Testis (tissue), 3 donors: Measurements from ENCODE around the gene TULP4. TPM values are rescaled to one million over a fixed set of nuclear protein-coding genes. Genes with fewer than 3 reads are reported as not detected.
"Not testable (repeated sequence)": the region's sequence is repeated elsewhere in the genome, so short reads cannot be mapped to it uniquely, and the experiment has no call there.

Experiments used
- DNase-seq: peaks from one replicate; pipeline ENCODE4 v3.0.0-alpha.2; 2019
- H3K27ac ChIP-seq, 2 donors: fragments of 200-600 bp; sonication (generic); one replicate each; pipeline ENCODE4 v1.5.1; 2019
- H3K27me3 ChIP-seq: fragments of 200-600 bp; sonication (generic); one replicate; pipeline ENCODE4 v1.5.1; 2019
- H3K36me3 ChIP-seq: fragments of 200-600 bp; sonication (generic); one replicate; pipeline ENCODE4 v1.5.1; 2017; ENCODE audit warnings: low read depth; ENCODE audit errors: missing control alignments
- H3K4me1 ChIP-seq: fragments of 200-600 bp; sonication (generic); one replicate; pipeline ENCODE4 v1.5.1; 2019
- H3K4me3 ChIP-seq, 2 donors: fragments of 200-600 bp; sonication (generic); one replicate each; pipeline ENCODE4 v1.5.1; 2017 to 2019
- H3K9me3 ChIP-seq: fragments of 200-600 bp; sonication (generic); one replicate; pipeline ENCODE4 v1.5.1; 2017
- POLR2A ChIP-seq: fragments of 450-650 bp; IDR thresholded peaks from one replicate; pipeline ENCODE4 v1.6.1; 2017; ENCODE audit warnings: antibody characterized with exemption, mild to moderate bottlenecking, moderate library complexity
- WGBS, 2 donors: methylation state at CpG; one replicate each; pipeline ENCODE4 v1.1.5; 2018; 5-methylcytosine and 5-hydroxymethylcytosine counted together
- intact Hi-C: fragments of 100-400 bp; cut with DNase I; formaldehyde crosslinking; loops from one replicate; pipeline ENCODE4 v1.15.1; 2023; ENCODE audit warnings: low total_unique reads
- polyA plus RNA-seq: library from polyadenylated mRNA; stranded (reverse); fragments of 350-450 nt; fragmentation: Illumina TruSeq; extraction: RNeasy Lipid Tissue Mini Kit (QIAGEN cat#74804); gene quantifications from one replicate; pipeline ENCODE4 v1.2.3, GENCODE V29; 2014; ENCODE audit warnings: low read depth, low replicate concordance; ENCODE audit not compliant: insufficient read depth
- total RNA-seq, 2 donors: library from RNA; depleted of rRNA; stranded (reverse); fragments of >200 nt; gene quantifications; one replicate each; pipeline ENCODE4 v1.2.3, GENCODE V29; 2016
- TF ChIP-seq, protein P1 (sequence below), 3 experiments: fragments of 450-650 bp in 2 of 3; fragments of 200-600 bp in 1 of 3; sonication (generic) in 1 of 3; IDR thresholded peaks; one replicate each; pipeline ENCODE4 v1.5.1; 2016 to 2019; ENCODE audit warnings: antibody characterized with exemption in 3 of 3, mild to moderate bottlenecking in 2 of 3, moderate library complexity in 1 of 3

TULP4 gene
- total and polyA plus RNA-seq, 3 donors from 2014 or later: 18.0 to 211 (median 116) TPM

DNA sequence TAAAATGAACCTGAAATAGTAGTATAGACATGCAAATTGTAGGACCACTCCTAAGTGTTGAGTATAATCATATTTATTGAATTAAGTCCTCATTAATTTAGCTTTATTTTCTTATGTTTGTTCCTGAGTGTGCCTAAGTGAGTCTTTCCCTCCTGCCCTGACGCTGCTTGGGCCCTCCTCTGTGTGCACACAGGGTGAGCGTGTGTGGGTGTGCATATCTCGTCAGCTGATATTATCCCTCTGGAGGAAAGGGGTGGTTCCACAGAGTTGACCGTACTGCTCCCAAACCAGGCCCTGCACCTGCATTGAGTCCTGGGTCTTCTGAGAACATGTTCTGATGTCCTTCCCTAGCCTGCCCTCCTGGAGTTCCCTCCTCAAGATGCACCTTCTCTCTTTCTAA lies 28.0 kb downstream of the TULP4 start:
- no peaks in the 10 kb centered on the region for H3K27me3 ChIP-seq
- DNase-seq: no peak
- no peaks in the 10 kb centered on the region for H3K4me1 ChIP-seq
- intact Hi-C loops: no loop called here
- no peaks in the 10 kb centered on the region for H3K36me3 ChIP-seq
- H3K9me3 ChIP-seq: no peaks in the 10 kb centered on the region
- no peak overlapping the region for H3K4me3 ChIP-seq
- H3K27ac ChIP-seq: no peak overlapping the region
- TF ChIP-seq, protein P1, sequence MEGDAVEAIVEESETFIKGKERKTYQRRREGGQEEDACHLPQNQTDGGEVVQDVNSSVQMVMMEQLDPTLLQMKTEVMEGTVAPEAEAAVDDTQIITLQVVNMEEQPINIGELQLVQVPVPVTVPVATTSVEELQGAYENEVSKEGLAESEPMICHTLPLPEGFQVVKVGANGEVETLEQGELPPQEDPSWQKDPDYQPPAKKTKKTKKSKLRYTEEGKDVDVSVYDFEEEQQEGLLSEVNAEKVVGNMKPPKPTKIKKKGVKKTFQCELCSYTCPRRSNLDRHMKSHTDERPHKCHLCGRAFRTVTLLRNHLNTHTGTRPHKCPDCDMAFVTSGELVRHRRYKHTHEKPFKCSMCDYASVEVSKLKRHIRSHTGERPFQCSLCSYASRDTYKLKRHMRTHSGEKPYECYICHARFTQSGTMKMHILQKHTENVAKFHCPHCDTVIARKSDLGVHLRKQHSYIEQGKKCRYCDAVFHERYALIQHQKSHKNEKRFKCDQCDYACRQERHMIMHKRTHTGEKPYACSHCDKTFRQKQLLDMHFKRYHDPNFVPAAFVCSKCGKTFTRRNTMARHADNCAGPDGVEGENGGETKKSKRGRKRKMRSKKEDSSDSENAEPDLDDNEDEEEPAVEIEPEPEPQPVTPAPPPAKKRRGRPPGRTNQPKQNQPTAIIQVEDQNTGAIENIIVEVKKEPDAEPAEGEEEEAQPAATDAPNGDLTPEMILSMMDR (IDR thresholded peaks at IDR 0.05): no peak
- TF ChIP-seq POLR2A: no peak
- WGBS, 2 donors: 74% methylated on average over 4 of the region's 4 CpGs

DNA sequence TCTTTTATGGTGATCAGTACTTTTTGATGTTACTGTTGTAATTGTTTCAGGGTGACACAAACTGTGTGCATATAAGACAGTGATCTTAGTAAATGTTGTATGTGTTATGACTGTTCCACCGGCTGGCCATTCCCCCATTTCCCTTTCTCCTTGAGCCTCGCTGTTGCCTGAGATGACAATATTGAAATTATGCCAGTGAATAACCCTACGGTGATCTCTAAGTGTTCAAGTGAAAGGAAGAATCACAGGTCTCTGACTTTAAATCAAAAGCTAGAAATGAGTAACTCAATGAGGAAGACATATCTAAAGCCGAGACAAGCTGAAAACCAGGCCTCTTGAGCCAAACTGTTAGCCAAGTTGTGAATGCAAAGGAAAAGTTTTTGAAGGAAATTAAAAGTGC lies 32.3 kb downstream of the TULP4 start:
- Histone ChIP-seq H3K9me3 (no peaks in the 10 kb centered on the region), H3K4me1 (no peaks in the 10 kb centered on the region), H3K4me3 (no peak overlapping the region), H3K27me3 (no peaks in the 10 kb centered on the region), H3K27ac (no peak overlapping the region), H3K36me3 (no peaks in the 10 kb centered on the region)
- DNase-seq: no peak
- WGBS, 2 donors: 83 to 89% methylated on average over 4 of the region's 4 CpGs
- TF ChIP-seq POLR2A: no peak
- TF ChIP-seq, protein P1 (IDR thresholded peaks at IDR 0.05): no peak
- intact Hi-C loops: no loop called here

DNA sequence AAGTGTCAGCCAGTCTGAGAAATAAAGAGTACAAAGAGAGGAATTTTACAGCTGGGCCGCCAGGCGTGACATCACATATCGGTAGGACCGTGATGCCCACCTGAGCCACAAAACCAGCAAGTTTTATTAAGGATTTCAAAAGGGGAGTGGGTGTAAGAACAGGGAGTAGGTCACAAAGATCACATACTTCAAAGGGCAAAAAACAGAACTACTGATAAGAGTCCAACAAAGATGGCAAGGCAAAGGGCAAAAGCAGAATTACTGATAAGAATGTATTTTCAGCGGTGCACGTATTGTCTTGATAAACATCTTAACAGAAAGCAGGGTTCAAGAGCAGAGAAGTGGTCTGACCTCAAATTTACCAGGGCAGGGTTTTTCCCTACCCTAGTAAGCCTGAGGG lies 33.2 kb downstream of the TULP4 start:
- WGBS, 2 donors: 94% methylated on average over 6 of the region's 6 CpGs
- H3K27me3 ChIP-seq, H3K9me3 ChIP-seq, H3K4me3 ChIP-seq, H3K36me3 ChIP-seq, DNase-seq, H3K27ac ChIP-seq, H3K4me1 ChIP-seq, intact Hi-C loops: not testable (repeated sequence)

DNA sequence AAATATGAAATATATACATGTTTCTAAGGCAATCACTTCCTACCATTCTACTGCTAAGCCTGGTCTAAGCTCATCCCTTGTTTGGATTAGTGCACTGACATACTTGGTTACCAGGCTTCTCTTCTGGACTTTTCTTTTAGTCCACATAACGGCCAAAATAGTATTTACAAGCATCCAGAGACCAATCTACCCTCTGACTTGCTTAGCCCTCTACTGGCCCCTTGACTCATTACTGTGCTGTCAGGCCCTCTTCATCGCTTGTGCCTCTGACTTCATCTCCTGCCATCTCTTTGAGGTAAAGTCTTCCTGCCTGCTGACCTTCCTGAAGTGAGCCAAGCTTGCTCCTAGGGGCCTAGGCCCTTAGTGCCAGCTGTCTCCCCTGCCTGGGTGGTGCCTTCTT lies 35.1 kb downstream of the TULP4 start:
- no peaks in the 10 kb centered on the region for H3K4me1 ChIP-seq
- no peaks in the 10 kb centered on the region for H3K9me3 ChIP-seq
- no peak overlapping the region for H3K27ac ChIP-seq
- H3K36me3 ChIP-seq: no peaks in the 10 kb centered on the region
- WGBS, 2 donors: 88 to 97% methylated on average over 2 of the region's 2 CpGs
- no peak for DNase-seq
- no peak overlapping the region for H3K4me3 ChIP-seq
- TF ChIP-seq POLR2A: no peak
- TF ChIP-seq, protein P1 (IDR thresholded peaks at IDR 0.05): no peak
- no peaks in the 10 kb centered on the region for H3K27me3 ChIP-seq
- intact Hi-C loops: no loop called here

DNA sequence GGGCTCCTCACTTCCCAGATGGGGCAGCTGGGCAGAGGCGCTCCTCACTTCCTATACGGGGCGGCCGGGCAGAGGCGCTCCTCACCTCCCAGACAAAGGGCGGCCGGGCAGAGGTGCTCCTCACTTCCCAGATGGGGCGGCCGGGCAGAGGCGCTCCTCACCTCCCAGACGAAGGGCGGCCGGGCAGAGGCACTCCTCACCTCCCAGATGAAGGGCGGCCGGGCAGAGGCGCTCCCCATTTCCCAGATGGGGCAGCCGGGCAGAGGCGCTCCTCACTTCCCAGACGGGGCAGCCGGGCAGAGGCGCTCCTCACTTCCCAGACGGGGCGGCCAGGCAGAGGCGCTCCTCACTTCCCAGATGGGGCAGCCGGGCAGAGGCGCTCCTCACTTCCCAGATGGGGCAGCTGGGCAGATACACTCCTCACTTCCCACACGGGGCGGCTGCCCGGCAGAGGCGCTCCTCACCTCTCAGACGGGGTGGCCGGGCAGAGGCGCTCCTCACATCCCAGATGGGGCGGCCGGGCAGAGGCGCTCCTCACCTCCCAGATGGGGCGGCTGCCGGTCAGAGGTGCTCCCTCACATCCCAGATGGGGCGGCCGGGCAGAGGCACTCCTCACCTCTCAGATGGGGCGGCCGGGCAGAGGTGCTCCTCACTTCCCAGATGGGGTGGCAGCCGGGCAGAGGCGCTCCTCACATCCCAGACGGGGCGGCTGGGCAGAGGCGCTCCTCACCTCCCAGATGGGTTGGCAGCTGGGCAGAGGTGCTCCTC lies 36.7 kb downstream of the TULP4 start:
- intact Hi-C loops, H3K4me3 ChIP-seq, DNase-seq, H3K4me1 ChIP-seq, H3K27me3 ChIP-seq, H3K36me3 ChIP-seq, H3K9me3 ChIP-seq, H3K27ac ChIP-seq: not testable (repeated sequence)
- 90 to 95% methylated on average over 6 to 47 of the region's 47 CpGs for whole genome bisulfite sequencing, 2 donors

DNA sequence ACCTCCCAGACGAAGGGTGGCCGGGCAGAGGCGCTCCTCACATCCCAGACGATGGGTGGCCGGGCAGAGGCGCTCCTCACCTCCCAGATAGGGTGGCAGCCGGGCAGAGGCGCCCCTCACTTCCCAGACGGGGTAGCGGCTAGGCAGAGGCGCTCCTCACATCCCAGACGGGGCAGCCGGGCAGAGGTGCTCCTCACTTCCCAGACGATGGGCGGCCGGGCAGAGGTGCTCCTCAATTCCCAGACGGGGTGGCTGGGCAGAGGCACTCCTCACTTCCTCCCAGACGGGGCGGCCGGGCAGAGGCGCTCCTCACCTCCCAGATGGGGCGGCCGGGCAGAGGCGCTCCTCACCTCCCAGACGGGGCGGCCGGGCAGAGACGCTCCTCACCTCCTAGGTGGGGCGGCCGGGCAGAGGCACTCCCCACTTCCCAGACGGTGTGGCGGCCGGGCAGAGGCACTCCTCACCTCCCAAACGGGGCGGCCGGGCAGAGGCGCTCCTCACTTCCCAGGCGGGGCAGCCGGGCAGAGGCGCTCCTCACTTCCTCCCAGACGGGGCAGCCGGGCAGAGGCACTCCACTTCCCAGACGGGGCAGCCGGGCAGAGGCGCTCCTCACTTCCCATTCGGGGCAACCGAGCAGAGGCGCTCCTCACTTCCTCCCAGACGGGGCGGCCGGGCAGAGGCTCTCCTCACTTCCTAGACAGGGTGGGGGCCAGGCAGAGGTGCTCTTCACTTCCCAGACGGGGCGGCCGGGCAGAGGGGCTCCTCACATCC lies 37.4 kb downstream of the TULP4 start:
- WGBS, 2 donors: 91 to 100% methylated on average over 3 to 51 of the region's 54 CpGs
- H3K4me3 ChIP-seq, H3K27me3 ChIP-seq, intact Hi-C loops, H3K4me1 ChIP-seq, H3K9me3 ChIP-seq, DNase-seq, H3K27ac ChIP-seq, H3K36me3 ChIP-seq: not testable (repeated sequence)

DNA sequence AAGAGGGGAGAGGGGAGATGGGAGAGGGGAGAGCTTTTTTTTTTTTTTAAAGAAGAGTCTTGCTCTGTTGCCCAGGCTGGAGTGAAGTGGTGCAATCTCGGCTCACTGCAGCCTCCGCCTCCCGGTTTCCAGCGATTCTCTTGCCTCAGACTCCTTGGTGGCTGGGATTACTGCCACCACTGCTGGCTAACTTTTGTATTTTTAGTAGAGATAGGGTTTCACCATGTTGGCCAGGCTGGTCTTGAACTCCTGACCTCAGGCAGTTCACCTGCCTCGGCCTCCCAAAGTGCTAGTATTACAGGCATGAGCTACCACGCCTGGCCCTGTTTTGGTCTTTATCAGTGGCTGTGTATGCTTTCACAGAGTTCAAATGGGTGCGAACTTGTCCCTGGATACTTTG lies 38.5 kb downstream of the TULP4 start:
- intact Hi-C loops: not testable (repeated sequence)
- WGBS, 2 donors: 96 to 100% methylated on average over 7 of the region's 7 CpGs

More for the DNA sequence above, 38.5 kb downstream of the TULP4 start:
- not testable (repeated sequence) for DNase-seq, H3K9me3 ChIP-seq, H3K4me3 ChIP-seq, H3K36me3 ChIP-seq, H3K27ac ChIP-seq, H3K4me1 ChIP-seq, H3K27me3 ChIP-seq
